Trophoblast cell (in vitro differentiated cells and primary cell): ENCODE data around the gene XDH.
A peak's percentile ranks its signal among the peaks of the same experiment; 100 is the strongest.

Experiments used
- DNase-seq, 2 donors: peaks; one replicate each; pipeline ENCODE4 v3.0.0-alpha.2; 2016
- H2AFZ ChIP-seq: 2 replicates; pipeline ENCODE4 v1.6.1; 2013; ENCODE audit warnings: low read length, moderate library complexity, mild to moderate bottlenecking; ENCODE audit not compliant: insufficient read depth, poor library complexity
- H2AK5ac ChIP-seq: 2 replicates; pipeline ENCODE4 v1.6.1; 2013; ENCODE audit warnings: mild to moderate bottlenecking, low read length
- H2BK120ac ChIP-seq: 2 replicates; pipeline ENCODE4 v1.6.1; 2013; ENCODE audit warnings: low read length, mild to moderate bottlenecking, moderate library complexity; ENCODE audit not compliant: insufficient read depth, poor library complexity
- H2BK12ac ChIP-seq: 2 replicates; pipeline ENCODE4 v1.6.1; 2013; ENCODE audit warnings: mild to moderate bottlenecking, low read length, moderate library complexity
- H2BK5ac ChIP-seq: 2 replicates; pipeline ENCODE4 v1.6.1; 2013; ENCODE audit warnings: low read length, low read depth, moderate library complexity, mild to moderate bottlenecking; ENCODE audit not compliant: poor library complexity
- H3K14ac ChIP-seq: 2 replicates; pipeline ENCODE4 v1.6.1; 2013; ENCODE audit warnings: mild to moderate bottlenecking, low read length
- H3K18ac ChIP-seq: 2 replicates; pipeline ENCODE4 v1.6.1; 2013; ENCODE audit warnings: mild to moderate bottlenecking, low read length
- H3K23ac ChIP-seq: 2 replicates; pipeline ENCODE4 v1.6.1; 2013; ENCODE audit warnings: low read length
- H3K27ac ChIP-seq: 2 replicates; pipeline ENCODE4 v1.5.1; 2013; ENCODE audit warnings: low read depth, mild to moderate bottlenecking, inconsistent platforms, low read length, moderate library complexity
- H3K27me3 ChIP-seq: 2 replicates; pipeline ENCODE4 v1.6.1; 2013; ENCODE audit warnings: inconsistent platforms, mild to moderate bottlenecking, low read length, moderate library complexity; ENCODE audit not compliant: insufficient read depth
- H3K36me3 ChIP-seq, 2 experiments: 1 replicate in 1 of 2; 2 replicates in 1 of 2; pipeline ENCODE4 v1.6.1; 2013; ENCODE audit warnings: low read length in 2 of 2, mild to moderate bottlenecking in 2 of 2, moderate library complexity in 1 of 2; ENCODE audit not compliant: insufficient read depth in 2 of 2, control insufficient read depth in 1 of 2
- H3K4ac ChIP-seq: 2 replicates; pipeline ENCODE4 v1.6.1; 2013; ENCODE audit warnings: low read depth, mild to moderate bottlenecking, low read length, moderate library complexity
- H3K4me1 ChIP-seq, 2 experiments: 1 replicate in 1 of 2; 2 replicates in 1 of 2; pipeline ENCODE4 v1.6.1; 2013; ENCODE audit warnings: low read length in 2 of 2, mild to moderate bottlenecking in 2 of 2, moderate library complexity in 1 of 2; ENCODE audit not compliant: insufficient read depth in 2 of 2, control insufficient read depth in 1 of 2
- H3K4me2 ChIP-seq: 2 replicates; pipeline ENCODE4 v1.6.1; 2013; ENCODE audit warnings: inconsistent platforms, mild to moderate bottlenecking, low read length, moderate library complexity
- H3K4me3 ChIP-seq: 2 replicates; pipeline ENCODE4 v1.5.1; 2013; ENCODE audit warnings: mild to moderate bottlenecking, low read depth, low read length, inconsistent platforms
- H3K79me1 ChIP-seq: one replicate; pipeline ENCODE4 v1.6.1; 2013; ENCODE audit warnings: low read length
- H3K79me2 ChIP-seq: 2 replicates; pipeline ENCODE4 v1.6.1; 2013; ENCODE audit warnings: low read length, mild to moderate bottlenecking; ENCODE audit not compliant: control insufficient read depth, insufficient read depth, poor library complexity
- H3K9ac ChIP-seq: 2 replicates; pipeline ENCODE4 v1.6.1; 2013; ENCODE audit warnings: mild to moderate bottlenecking, low read length
- H3K9me3 ChIP-seq: 2 replicates; pipeline ENCODE4 v1.6.1; 2013; ENCODE audit warnings: low read depth, mild to moderate bottlenecking, control low read depth, inconsistent platforms, low read length; ENCODE audit not compliant: insufficient read depth
- H4K12ac ChIP-seq: 2 replicates; pipeline ENCODE4 v1.6.1; 2013; ENCODE audit warnings: low read depth, mild to moderate bottlenecking, low read length, moderate library complexity
- H4K8ac ChIP-seq: 2 replicates; pipeline ENCODE4 v1.6.1; 2013; ENCODE audit warnings: low read depth, mild to moderate bottlenecking, low read length, moderate library complexity
- H4K91ac ChIP-seq: one replicate; pipeline ENCODE4 v1.6.1; 2013; ENCODE audit warnings: low read depth, mild to moderate bottlenecking, low read length, moderate library complexity
- WGBS: extraction: QIAGEN DNeasy Blood & Tissue Kit; methylation state at CpG from one replicate; pipeline ENCODE4 v1.1.7; 2013; ENCODE audit warnings: missing lambda C conversion rate; ENCODE audit not compliant: insufficient read length, insufficient coverage; ENCODE audit errors: extremely low coverage; 5-methylcytosine and 5-hydroxymethylcytosine counted together

Gene XDH

GRCh38 chr2:31344447-31344846, 70.1 kb downstream of the XDH start:
- no peak overlapping the region for H2BK5ac ChIP-seq
- H3K4ac ChIP-seq, result no peak overlapping the region
- H2AK5ac ChIP-seq, result no peak overlapping the region
- H3K9me3 ChIP-seq, result peaks cover 4% of the 10 kb centered on the region
- no peaks in the 10 kb centered on the region for H3K79me1 ChIP-seq
- no peak overlapping the region for H4K91ac ChIP-seq
- H3K14ac ChIP-seq, result no peak overlapping the region
- no peak overlapping the region for H3K23ac ChIP-seq
- DNase-seq, result no peak
- H3K4me1 ChIP-seq, result peaks cover 8 to 11% of the 10 kb centered on the region in 2 experiments
- H2BK120ac ChIP-seq, result no peak overlapping the region
- no peak overlapping the region for H3K4me2 ChIP-seq
- H2BK12ac ChIP-seq, result no peak overlapping the region
- H2AFZ ChIP-seq, result no peak overlapping the region
- H3K27me3 ChIP-seq, result no peaks in the 10 kb centered on the region
- H3K9ac ChIP-seq, result no peak overlapping the region
- H3K79me2 ChIP-seq, result no peaks in the 10 kb centered on the region
- H3K36me3 ChIP-seq, result no peaks in the 10 kb centered on the region
- WGBS, result no CpG with 5 or more reads among the region's 4 CpGs
- H4K8ac ChIP-seq, result no peak overlapping the region
- H3K27ac ChIP-seq, result no peak overlapping the region
- no peak overlapping the region for H3K18ac ChIP-seq
- H4K12ac ChIP-seq, result no peak overlapping the region
- H3K4me3 ChIP-seq, result no peak overlapping the region

GRCh38 chr2:31341351-31341750, 73.2 kb downstream of the XDH start:
- Histone ChIP-seq H4K8ac (no peak overlapping the region), H2BK12ac (no peak overlapping the region), H3K4me3 (no peak overlapping the region), H3K36me3 (no peaks in the 10 kb centered on the region), H3K23ac (no peak overlapping the region), H3K4ac (no peak overlapping the region), H2AK5ac (no peak overlapping the region), H2BK5ac (no peak overlapping the region), H3K79me1 (no peaks in the 10 kb centered on the region), H4K91ac (no peak overlapping the region), H3K4me1 (peaks cover under 1 to 1% of the 10 kb centered on the region in 2 experiments), H3K9ac (peak overlapping the region; percentile 54), H3K18ac (no peak overlapping the region), H2BK120ac (no peak overlapping the region), H3K4me2 (no peak overlapping the region), H3K14ac (no peak overlapping the region), H3K9me3 (peaks cover 2% of the 10 kb centered on the region), H2AFZ (no peak overlapping the region), H3K27ac (no peak overlapping the region), H3K79me2 (no peaks in the 10 kb centered on the region), H3K27me3 (no peaks in the 10 kb centered on the region), H4K12ac (no peak overlapping the region)
- no peak for DNase-seq
- WGBS, result no CpG with 5 or more reads among the region's 6 CpGs

- Histone ChIP-seq H3K4me1 (peaks cover 6 to 7% of the 10 kb centered on the region in 2 experiments), H3K14ac (no peak overlapping the region), H2BK5ac (no peak overlapping the region), H3K27me3 (no peaks in the 10 kb centered on the region), H3K4ac (no peak overlapping the region), H2BK12ac (no peak overlapping the region), H4K8ac (no peak overlapping the region), H3K18ac (no peak overlapping the region), H3K4me3 (no peak overlapping the region), H3K79me1 (no peaks in the 10 kb centered on the region), H3K36me3 (no peaks in the 10 kb centered on the region), H3K4me2 (no peak overlapping the region), H4K91ac (no peak overlapping the region), H4K12ac (no peak overlapping the region), H3K9me3 (no peaks in the 10 kb centered on the region), H3K23ac (no peak overlapping the region), H3K9ac (no peak overlapping the region), H3K27ac (no peak overlapping the region), H2BK120ac (no peak overlapping the region), H2AK5ac (no peak overlapping the region), H3K79me2 (no peaks in the 10 kb centered on the region), H2AFZ (no peak overlapping the region)
- no CpG with 5 or more reads among the region's 9 CpGs for WGBS
- DNase-seq, result no peak
These were observed 74.8 kb downstream of the XDH start for GRCh38 chr2:31339696-31340095.

- Histone ChIP-seq H4K12ac (no peak overlapping the region), H4K91ac (no peak overlapping the region), H3K9me3 (no peaks in the 10 kb centered on the region), H3K9ac (no peak overlapping the region), H2BK12ac (no peak overlapping the region), H2AFZ (no peak overlapping the region), H2AK5ac (no peak overlapping the region), H3K4me1 (peaks cover 9 to 10% of the 10 kb centered on the region in 2 experiments), H3K14ac (no peak overlapping the region), H3K79me1 (no peaks in the 10 kb centered on the region), H3K4ac (no peak overlapping the region), H3K79me2 (no peaks in the 10 kb centered on the region), H3K36me3 (no peaks in the 10 kb centered on the region), H3K18ac (no peak overlapping the region), H3K27me3 (no peaks in the 10 kb centered on the region), H2BK5ac (no peak overlapping the region), H4K8ac (no peak overlapping the region), H3K27ac (no peak overlapping the region), H2BK120ac (no peak overlapping the region), H3K4me3 (no peak overlapping the region), H3K4me2 (no peak overlapping the region), H3K23ac (no peak overlapping the region)
- WGBS, result no CpG with 5 or more reads among the region's 6 CpGs
- DNase-seq, result peak in 1 of 2 donors; percentile 65
These were observed 76.7 kb downstream of the XDH start for GRCh38 chr2:31337860-31338259.
